GM21529 (cell line): Measurements from ENCODE around the gene LRP5.

ENCODE experiments used
- ATAC-seq: cut with Tn5 transposase; IDR thresholded peaks from one replicate; pipeline ENCODE4 v1.9.1; 2021; ENCODE audit not compliant: unreplicated experiment

The LRP5 gene

DNA sequence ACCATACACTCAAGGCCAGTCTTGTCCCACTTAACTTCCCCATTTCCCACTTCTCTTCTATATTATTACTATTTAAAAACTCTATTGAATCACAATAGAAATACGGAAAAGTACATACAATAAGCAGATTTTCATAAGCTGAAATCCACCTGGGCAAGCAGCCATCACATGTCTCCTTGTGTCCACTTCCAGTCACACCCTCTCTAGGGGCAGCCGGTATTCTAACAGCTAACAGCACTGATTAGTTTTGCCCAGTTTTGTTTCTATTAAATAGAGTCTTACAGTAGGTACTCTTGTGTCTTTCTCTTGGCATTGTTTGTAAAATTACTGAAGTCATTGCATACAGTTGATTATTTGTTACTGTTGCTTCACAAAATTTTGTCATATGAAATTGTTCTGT is 185.9 kb downstream of the LRP5 start:
- no peak for ATAC-seq
